OCI-LY3 (cell line): ENCODE data around the gene OR14A2.

ENCODE experiments used
- EZH2phosphoT487 ChIP-seq: fragments of 200-600 bp; shearing (Covaris generic); IDR thresholded peaks from 2 replicates; pipeline ENCODE4 v1.6.1; 2018; ENCODE audit warnings: antibody characterized with exemption, mixed run types, low read depth
- TF ChIP-seq, protein P1 (sequence below): fragments of 200-600, 300-600 bp; sonication (generic); IDR thresholded peaks from 2 replicates; pipeline ENCODE4 v1.5.1; 2014; ENCODE audit warnings: antibody characterized with exemption, low read length, low read depth

DNA sequence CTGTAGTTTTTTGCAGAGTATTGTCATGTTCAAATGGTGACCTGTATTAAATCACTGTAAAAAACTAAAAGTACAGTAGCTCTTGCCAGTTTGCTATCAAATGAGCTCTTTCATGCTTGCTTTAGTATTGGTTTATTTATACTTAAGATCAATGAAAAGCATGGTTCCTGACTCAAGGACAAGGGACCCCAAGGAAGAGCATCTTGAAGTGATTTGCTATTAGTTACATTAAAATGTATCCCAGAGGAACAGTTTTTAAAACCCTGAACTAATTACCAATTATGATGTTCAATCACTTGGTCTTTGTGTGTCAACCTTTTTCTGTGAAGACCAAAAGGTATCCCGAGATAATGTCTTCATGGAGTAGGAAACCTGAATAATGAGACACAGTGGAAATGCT is 68.3 kb downstream of the OR14A2 start, which contains the start of gene OR13G1:
- TF ChIP-seq, protein P1, sequence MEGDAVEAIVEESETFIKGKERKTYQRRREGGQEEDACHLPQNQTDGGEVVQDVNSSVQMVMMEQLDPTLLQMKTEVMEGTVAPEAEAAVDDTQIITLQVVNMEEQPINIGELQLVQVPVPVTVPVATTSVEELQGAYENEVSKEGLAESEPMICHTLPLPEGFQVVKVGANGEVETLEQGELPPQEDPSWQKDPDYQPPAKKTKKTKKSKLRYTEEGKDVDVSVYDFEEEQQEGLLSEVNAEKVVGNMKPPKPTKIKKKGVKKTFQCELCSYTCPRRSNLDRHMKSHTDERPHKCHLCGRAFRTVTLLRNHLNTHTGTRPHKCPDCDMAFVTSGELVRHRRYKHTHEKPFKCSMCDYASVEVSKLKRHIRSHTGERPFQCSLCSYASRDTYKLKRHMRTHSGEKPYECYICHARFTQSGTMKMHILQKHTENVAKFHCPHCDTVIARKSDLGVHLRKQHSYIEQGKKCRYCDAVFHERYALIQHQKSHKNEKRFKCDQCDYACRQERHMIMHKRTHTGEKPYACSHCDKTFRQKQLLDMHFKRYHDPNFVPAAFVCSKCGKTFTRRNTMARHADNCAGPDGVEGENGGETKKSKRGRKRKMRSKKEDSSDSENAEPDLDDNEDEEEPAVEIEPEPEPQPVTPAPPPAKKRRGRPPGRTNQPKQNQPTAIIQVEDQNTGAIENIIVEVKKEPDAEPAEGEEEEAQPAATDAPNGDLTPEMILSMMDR = no peak
- TF ChIP-seq EZH2phosphoT487 = no peak
